Activated CD4-positive, alpha-beta T cell treated with anti-CD3 and anti-CD28 coated beads for 1 hour (primary cell): ENCODE data around the gene KCNH4.

ENCODE experiments used
- DNase-seq: peaks from one replicate; pipeline ENCODE4 v3.0.0-alpha.2; 2020

KCNH4 gene

DNA sequence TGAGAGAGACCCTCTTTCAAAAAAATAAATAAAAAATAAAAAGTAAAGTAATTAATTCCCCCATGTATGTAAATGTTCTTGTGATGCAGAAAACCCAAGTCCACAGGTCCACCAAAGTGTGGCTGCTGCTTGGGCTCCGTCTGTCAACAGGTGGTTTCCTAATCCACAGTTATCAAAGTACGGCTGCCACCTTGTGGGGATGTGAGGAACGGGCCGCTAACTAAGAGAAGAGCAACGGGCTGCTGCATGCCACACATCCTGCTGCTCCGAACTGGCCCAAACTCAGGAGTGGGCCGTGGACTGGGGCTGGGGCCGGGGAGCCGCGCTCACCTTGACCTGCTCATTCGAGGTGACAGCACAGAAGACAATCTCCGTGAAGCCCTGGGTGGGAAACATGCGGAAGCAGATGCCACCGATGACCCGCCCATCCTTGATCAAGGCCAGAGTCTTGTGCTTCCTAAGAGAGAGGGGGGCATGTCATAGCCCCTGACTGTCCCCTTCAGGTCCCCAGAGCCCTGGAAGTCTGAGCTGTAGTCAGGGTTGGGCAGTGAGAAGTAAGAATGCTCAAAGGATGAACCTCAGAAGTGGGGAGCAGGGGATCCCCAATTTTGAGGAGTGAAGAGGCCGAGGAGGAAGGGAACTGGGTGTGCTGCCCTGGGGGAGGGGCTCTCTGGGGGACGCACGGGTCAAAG, 64.1 kb downstream of the KCNH4 start:
- DNase-seq, result peak; percentile 75

DNA sequence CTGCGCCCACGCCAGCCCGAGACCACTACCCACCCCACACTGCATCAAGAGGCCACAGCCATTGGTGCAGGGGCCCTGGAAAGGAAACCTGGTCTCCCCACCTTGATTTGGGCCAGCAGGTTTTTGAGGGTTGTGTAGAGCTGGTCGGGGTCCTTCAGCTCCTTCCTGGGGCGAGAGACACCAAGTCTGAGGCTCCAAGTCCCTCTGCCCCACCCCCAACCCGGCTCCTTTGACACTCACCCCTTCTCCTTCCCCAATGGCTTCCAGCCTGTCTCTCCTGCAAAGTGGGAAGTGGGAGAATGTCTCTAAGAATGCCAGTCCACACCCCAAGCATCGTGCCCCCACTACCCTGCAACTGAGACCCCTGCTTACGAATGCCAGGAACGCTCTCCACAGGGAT, 66.8 kb downstream of the KCNH4 start:
- DNase-seq, result no peak

- DNase-seq, result no peak
These were observed 67.5 kb downstream of the KCNH4 start for GRCh38 chr17:42113293-42114069.

DNA sequence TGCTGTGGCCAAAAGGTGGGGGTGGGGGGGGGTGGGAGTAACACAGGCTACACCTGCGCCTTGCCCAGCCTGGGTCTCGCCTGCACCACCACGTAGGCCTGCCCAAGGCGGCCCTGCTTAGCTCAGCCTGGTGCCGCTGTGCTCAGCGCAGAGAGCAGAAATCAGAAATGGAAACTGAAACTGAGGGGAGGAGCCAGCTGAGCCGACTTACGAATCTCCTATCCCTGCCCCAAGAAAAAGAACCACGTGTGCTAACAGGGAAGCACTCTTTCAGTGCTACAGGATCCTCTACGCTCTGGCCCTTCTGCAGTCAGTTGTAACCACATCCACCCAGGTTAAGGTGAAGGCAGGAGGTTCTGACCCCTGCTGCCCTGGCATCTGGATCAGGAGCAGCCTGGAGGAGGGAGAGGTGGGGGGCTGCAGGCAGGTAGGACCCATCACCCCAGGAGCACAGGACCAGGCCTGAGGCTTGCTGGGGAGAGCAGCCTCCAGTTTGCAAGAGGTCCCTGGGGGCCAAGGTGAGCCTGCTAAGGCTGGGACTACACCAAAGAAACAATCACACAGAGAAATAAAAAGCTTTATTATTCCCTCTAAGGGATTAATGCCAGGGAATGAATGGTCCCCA, 68.3 kb downstream of the KCNH4 start, which contains the start of gene DHX58:
Gene DHX58, minus strand, starts transcription at position 163 of the 625 bp plus-strand sequence. CDS start 822 bp downstream, outside the sequence.
- DNase-seq, result peak; percentile 78

- DNase-seq, result peak; percentile 57
These were observed 68.9 kb downstream of the KCNH4 start for GRCh38 chr17:42111871-42112551.

DNA sequence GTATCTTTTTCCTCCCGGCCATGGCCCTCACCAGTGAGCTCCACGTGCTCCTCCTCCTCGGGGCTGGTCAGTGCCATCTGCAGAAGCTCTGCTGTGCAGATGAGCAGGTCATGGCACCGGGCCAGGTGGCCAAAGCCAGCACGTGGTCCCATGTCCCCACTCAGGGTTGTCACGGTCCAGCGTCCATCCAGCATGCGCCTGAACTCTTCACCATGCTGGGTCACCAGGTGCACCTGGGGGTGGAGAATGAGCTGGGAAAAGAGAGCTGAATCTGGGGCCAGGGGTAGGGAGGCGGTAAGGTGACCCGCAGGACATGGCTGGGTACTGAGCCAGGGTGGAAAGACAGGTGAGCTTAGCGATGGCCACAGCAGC, 69.7 kb downstream of the KCNH4 start:
- DNase-seq, result no peak

DNA sequence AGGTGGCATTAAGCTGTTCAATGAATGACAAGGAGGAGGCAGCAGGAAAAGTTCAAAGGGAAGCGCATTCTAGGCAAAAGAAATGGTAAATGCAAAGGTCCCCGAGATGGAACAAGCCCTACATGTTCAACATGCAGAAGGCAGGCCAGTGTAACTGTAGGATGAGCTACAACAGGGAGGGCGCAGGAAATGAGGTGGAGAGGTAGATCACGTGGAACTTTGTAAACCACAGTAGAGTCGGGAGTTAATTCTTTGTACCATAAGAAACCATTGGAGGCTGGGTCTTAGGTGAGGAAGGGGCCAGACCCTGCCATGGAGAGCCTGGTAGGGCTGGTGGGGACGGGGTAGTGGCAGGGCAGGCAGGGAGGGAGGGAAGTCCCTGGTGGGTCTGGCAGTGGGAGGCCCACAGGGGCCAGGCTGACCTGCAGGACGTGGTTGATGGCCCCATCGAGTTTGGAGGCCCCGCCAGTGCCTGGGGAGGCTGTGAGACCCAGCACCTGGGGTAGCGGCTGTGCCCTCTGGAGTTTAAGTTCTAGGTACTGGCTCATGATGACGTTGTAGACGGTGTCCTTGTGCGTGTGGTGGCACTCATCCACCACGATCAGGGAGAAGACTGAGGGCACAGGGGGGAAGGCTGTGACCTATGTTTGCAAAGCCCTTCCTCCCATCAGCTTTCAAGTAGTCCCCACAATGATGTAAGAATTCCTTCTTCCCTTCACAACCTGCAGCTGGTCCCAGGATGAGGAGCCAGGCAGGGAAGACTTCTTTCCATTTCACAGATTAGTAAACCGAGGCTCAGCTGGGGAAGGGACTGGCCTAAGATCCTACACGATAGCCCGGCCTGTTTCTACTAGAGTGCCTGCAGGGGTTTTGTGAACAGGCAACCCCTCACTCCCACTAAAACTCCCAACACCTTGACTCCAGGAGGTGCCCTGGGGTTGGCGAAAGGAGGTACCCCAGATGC, 70.4 kb downstream of the KCNH4 start:
- no peak for DNase-seq

DNA sequence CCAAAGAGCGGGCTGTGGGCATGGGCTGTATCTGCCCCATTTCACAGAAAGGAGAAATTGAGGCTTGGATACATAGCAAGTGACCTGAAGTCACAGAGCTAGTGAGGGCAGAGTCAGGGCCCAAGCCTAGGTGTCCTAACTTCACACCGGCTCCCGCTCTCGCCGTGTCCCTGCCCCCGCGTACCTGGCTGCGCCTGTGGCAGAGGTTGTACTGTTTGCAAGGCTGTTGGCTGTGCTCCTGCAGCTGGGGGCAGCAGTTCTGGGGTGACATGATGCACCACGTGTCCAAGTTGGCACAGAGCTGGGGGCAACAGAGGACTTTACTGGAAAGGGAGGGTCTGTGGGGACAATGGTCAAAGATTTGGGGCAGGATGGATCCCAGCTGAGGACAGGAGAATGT, 71.9 kb downstream of the KCNH4 start:
- DNase-seq, result no peak

DNA sequence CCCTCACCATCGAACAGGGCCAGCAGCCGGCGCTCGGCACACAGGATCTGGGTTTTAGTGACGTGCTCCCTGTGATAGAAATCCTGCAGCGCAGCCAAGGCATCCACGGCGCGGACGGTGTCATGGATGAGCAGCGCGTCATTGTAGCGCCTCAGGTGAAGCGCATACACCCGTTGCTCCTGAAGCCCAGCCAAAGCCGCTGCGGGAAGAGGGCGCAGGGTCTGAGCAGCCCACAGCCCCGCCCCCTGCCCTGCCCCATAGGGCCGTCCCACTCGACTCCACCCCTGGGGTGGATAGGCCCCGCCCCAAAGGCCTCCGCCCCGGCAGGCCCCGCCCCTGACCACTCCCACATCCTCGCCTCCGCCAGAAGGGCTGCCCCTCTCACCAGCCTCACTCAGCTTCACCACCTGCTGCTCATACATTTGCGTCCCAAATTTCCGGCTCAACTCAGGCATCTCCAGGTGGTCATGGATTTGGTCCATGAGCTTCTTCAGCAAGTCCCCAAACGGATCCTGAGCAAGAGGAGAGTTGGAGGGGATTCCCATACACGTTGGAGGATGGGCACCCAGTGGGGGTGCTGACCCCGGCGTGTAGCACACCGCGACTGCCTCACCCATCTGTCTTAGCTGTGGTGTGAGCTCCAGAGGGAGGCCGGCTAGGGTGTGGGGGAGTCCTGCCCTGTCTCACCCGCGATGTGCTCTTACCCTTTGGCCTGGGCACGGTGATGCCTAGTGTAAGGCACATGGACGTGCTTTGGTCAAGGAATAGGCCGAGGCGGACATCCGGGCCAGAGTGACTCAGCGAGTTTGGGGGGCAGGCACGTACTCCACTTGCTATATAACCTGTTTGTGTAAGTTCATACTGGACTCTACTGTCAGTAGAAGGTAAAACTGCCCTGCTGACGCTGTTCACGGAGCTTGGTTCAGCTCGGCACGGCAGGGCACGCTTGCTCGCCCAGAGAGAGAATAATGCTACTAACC, 73.1 kb downstream of the KCNH4 start:
- DNase-seq, result peak; percentile 85

GRCh38 chr17:42107124-42107523, 73.8 kb downstream of the KCNH4 start:
- DNase-seq, result no peak
